NCI-H2196 treated with DMSO at 0.1 percent for 48 hours (cell line): ENCODE data around the gene SEMA3F.

Source experiments
- DNase-seq: peaks from one replicate; lab custom pipeline; 2025; ENCODE audit not compliant: unreplicated experiment; lab: John Stamatoyannopoulos, UW

SEMA3F gene

GRCh38 chr3:50132421-50133282 lies 22.5 kb upstream of the SEMA3F start:
- no peak for DNase-seq

GRCh38 chr3:50133283-50133615 lies 21.9 kb upstream of the SEMA3F start:
- DNase-seq = no peak

- no peak for DNase-seq
Measured at GRCh38 chr3:50134367-50134766, 20.8 kb upstream of the SEMA3F start.

- no peak for DNase-seq
Measured at GRCh38 chr3:50135964-50136363, 19.2 kb upstream of the SEMA3F start.

- DNase-seq = no peak
Measured at GRCh38 chr3:50136714-50137405, 18.3 kb upstream of the SEMA3F start.

- DNase-seq = no peak
Measured at GRCh38 chr3:50137531-50137930, 17.6 kb upstream of the SEMA3F start.

DNA sequence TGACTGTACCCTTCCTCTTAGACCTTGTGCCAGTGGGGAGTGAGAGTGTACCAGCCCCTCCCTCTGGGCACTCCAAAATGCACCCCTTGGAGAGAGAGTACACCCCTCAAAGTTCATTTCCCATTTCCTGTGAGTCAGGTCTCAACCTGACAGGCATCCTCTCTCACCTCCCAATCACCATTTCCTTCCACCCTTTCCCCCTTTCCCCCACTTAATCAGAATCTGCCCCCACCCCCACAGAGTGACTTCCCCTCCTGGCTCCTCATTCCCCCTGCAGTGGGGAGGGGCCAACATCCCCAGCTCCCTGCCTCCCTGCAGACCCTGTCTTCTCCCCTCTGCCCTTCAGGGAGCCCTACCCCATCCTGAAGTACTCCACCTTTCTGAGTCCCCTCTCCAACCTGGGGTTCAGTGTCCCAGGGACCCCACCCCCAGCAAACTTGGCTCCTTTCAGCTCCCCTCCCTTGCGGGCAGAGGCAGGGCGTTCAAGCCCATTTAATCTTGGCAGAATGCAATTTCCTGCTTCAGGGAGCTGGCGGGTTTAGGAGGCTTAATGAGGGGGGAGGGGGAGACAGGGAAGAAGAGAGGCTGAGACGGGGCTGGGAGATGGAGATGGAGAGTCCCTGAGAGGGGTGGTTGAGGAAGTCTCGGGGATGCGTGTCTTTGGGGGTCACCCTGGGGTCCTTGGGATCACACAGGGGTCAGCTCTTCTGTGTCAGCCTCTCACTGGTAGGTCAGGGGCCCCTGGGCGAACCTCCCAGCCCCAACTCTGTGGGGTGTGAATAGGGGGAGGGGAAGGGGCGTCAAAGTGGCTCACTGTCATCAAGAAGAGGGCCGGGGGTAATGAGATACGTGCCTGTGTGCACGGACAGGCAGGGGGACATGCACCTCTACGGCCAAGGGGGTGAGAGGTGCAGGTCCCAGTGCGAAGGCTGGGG lies 16.6 kb upstream of the SEMA3F start:
- no peak for DNase-seq

- DNase-seq = no peak
Measured at GRCh38 chr3:50139308-50139707, 15.8 kb upstream of the SEMA3F start.

- no peak for DNase-seq
Measured at GRCh38 chr3:50139718-50140423, 15.3 kb upstream of the SEMA3F start.

GRCh38 chr3:50140990-50141389 lies 14.1 kb upstream of the SEMA3F start:
- no peak for DNase-seq

DNA sequence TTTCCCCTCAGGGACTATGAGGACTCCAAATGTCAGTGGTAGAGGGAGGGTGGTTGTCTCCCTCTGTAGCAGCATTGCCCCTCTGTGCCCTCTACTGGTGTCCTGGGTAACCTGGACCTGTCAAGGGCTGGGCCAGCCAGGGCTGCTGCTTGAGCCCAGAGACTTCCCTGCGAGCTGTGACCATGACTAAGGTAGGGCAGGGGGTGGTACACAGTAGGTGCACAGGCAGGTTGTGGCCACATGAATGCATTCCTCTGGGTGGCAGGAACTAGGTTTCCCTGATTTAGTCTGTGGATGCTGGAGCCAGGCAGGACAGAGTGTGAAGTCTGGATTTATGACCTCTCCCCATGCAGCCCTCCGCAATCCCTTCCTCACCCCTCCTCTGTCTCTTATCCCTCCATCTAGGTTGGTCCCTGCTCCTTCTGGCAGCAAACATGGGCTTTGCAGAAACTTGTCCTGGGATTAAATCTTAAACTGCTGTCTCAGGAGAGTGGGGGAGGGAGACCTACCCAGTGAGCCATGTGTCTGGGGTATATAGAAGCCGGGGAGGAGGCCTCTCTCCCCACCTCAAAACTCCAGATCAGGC lies 8.7 kb upstream of the SEMA3F start:
- no peak for DNase-seq

- DNase-seq = no peak
Measured at GRCh38 chr3:50147016-50147415, 8.1 kb upstream of the SEMA3F start.

DNA sequence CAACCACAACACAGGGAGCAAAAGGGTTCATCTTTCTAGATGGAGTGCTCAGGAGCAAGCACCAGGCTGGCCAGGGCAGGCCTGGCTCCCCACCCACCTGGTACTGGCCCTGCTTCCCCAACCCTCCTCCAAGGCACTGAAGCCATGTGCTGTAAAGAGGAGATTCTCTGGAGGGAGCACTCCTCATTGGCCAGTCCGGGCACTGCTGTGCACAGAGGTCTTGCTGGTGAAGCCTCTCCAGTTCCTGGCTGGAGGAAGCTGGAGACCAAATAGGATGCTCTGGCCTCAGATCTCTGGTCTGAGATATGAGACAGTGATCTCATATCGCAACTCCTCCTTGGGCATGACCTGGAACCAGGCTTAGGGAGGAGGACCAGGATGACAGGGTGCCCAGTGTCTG lies 7.7 kb upstream of the SEMA3F start:
- DNase-seq = no peak

DNA sequence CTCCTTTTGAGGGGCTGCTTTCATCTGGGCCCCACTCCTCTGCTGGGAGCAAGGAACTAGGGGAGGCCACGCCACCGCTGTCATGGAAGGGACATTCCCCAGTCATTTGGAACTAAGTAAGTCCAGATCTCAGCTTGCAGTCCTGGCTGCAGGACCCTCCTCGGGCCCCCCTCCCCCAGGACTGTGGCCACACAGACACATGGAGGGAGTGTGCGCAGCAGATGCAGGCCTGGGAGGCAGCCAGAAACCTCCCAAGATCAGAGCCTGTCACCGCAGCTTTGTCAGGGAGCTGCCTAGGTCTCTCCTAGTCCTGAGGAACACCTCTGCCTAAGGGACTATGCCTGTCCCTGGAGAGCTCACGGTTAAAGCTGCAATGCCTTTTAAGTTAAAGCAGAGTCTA lies 7.3 kb upstream of the SEMA3F start:
- DNase-seq = no peak

DNA sequence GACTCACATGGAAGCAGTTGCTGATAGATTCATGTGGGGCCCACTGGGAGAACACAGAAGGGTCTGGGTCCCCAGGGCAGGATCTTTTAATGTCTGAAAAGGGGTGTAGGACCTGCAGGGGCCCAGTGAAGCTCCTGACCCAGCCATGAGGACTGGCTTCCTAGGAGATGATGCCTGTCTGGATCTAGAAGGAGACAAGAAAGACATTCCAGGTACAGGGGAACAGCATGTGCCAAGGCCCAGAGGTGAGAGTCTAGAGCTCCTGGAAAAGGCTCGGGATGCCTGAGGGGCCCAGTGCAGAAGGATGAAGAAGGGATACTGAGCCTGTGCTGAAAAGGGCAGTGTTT lies 4.7 kb upstream of the SEMA3F start:
- DNase-seq = no peak

DNA sequence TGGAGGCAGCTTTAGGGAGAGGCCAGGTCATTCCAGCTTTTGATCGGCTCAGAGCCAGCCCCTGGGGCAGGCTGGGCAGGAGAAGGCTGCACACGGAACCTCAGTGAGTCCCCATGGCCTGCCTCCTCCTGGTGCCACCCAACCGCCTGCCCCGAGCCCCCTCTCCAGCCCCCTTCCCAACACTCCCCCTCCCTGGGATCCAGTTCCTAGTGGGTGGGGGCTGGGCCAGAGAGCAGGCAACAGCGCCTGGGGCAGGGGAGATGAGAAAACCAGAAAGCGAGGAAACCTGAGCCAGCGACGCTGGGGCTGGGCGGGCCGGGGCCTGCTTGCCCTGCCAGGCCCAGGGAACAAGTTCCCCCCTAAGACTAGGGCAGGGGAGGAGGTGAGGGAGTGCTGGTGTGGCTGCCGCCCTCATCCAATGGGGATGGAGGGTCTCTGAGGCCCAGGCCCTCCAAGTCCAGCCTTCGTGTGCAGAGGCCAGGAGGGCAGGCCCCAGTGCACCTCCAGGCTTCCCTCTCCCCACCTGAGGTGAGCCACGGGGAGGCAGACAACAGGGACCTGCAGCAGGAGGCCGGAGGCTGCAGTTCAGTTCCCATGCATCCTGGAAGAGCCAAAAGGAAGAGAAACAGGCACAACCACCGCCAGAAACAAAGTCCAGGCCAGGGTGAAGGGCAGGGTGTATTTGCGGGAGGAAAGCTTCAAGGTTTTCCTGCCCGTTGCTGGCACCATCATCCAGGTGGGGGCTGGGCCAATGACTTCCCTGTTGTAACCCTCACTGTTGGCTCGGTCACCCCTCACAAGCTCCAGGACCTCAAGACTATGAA lies 4.0 kb upstream of the SEMA3F start:
- no peak for DNase-seq

DNA sequence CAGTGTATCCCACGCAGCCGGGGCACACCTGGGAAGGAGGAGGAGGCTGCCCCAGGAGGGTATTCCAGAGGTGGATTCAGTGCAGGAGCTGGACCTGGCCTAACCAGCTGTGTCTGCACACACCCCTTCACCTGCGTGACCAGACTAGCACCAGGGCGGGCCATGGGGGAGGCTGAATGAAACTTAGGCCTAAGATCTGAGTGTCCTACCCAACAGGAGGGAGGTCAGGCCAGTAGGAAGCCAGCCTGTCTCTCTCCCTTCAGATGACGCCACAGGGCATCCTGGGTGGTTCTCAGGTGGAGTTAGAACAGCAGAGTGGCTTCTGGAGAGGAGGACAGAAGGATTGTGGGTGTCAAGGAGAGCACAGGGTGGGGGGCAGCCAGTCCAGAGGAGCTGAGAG lies 3.4 kb upstream of the SEMA3F start:
- DNase-seq = no peak

DNA sequence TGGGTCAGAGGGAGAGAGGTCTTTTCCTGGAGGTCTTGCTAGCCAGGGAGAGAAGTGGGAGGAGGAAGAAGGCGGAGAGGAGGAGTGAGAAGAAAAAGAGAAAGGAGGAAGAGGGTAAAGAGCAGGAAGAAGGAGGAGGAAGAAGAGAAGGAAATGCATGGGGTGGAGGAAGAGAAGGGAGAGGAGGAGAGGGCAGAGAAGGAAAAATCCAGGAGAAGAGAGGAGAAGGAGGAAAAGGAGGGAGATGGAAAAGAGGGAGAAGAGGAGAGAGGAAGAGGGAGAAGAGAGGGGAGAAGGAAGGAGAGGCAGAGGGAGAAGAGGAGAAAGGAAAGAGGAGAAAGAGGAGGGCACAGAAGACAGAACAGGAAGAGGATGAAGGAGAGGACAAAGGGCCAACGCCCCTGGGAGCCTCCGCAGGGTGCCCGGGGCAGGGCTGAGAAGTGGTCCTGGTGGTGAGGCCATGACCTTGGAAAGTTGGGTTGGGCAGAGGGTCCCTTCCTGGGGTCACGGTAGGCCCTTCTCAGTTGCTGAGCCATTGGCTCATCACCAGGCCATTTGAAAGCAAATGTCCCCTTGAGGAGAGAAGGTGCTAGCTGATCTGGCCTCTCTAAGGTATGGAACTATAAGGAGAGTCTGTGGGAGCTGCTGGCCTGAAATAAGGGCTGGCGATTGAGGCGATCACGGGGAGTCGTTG lies 1.2 kb upstream of the SEMA3F start:
- no peak for DNase-seq

DNA sequence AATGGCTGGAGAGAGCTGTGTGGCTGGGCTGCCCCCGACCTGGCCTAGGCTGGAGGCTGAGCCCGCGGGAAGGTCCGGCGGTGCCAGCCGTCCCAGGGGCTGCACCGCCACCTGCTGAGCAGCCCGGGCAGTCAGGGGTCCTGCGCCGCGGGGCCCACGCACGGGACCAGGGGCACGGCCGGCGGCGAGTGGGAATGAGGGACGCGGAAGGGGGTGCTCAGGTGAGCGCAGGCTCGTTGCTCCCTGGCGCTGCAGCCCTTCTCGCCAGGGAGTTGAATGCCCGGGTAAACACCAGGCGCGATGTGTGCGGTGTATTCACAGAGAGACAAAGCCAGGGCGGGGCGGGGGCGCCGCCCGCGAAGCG lies 666 bp upstream of the SEMA3F start:
- no peak for DNase-seq
